ENCODE data around the gene SREBF2.

- TF ChIP-seq CEBPB (IDR thresholded peaks at IDR 0.05; ENCODE audit: low read depth) = no peak
- TF ChIP-seq SIN3A (IDR thresholded peaks at IDR 0.05; ENCODE audit: low read depth) = no peak
Measured at GRCh38 chr22:41863472-41863871, 30.6 kb downstream of the SREBF2 start.
